Activated CD8-positive, alpha-beta T cell treated with anti-CD3 and anti-CD28 coated beads for 36 hours (primary cell): ENCODE data around the gene SAMD4A. TPM values are rescaled to one million over a fixed set of nuclear protein-coding genes. Genes with fewer than 3 reads are reported as not detected.

Source experiments
- ATAC-seq: fragments of 200-7000 bp; cut with Tn5 transposase; one replicate; pipeline ENCODE4 v1.10.0; 2021; ENCODE audit warnings: mild to moderate bottlenecking, moderate library complexity
- CTCF ChIA-PET: fragments of 350-600 bp; sonication (Branson Sonifier 250); formaldehyde crosslinking; loops from one replicate; lab custom pipeline; 2021; ENCODE audit warnings: antibody characterized with exemption; lab: Charles Lee
- POLR2A ChIA-PET: fragments of 350-600 bp; sonication (Branson Sonifier 250); formaldehyde crosslinking; loops from one replicate; lab custom pipeline; 2021; ENCODE audit warnings: antibody characterized with exemption; lab: Charles Lee
- DNase-seq: peaks from one replicate; pipeline ENCODE4 v3.0.0-alpha.2; 2020
- H3K27ac Mint-ChIP-seq: one replicate; pipeline ENCODE4 v1.8.0; 2021; ENCODE audit warnings: mild to moderate bottlenecking, mixed read lengths
- H3K27me3 Mint-ChIP-seq: one replicate; pipeline ENCODE4 v1.8.0; 2021; ENCODE audit warnings: mixed read lengths
- H3K36me3 Mint-ChIP-seq: one replicate; pipeline ENCODE4 v1.8.0; 2021; ENCODE audit warnings: low read depth, mixed read lengths
- H3K4me1 Mint-ChIP-seq: one replicate; pipeline ENCODE4 v1.8.0; 2021; ENCODE audit warnings: low read depth, mixed read lengths
- H3K4me3 Mint-ChIP-seq: one replicate; pipeline ENCODE4 v1.8.0; 2021; ENCODE audit warnings: mild to moderate bottlenecking, moderate library complexity, mixed read lengths
- H3K9me3 Mint-ChIP-seq: one replicate; pipeline ENCODE4 v1.8.0; 2021; ENCODE audit warnings: mixed read lengths
- intact Hi-C: fragments of 100-400 bp; cut with micrococcal nuclease; formaldehyde crosslinking; loops from one replicate; pipeline ENCODE4 v1.10.0; 2022
- total RNA-seq, 2 experiments: library from RNA; stranded (reverse); gene quantifications; one replicate each; pipeline ENCODE4 v1.2.3, GENCODE V29; 2021
- TF ChIP-seq, protein P1 (sequence below): fragments of 200-600 bp; IDR thresholded peaks from one replicate; pipeline ENCODE4 v1.8.0; 2022; ENCODE audit warnings: antibody characterized with exemption, mild to moderate bottlenecking

SAMD4A gene
- total RNA-seq, 2 experiments from 2014 or later, result 4.5 to 4.9 TPM

- TF ChIP-seq, protein P1, sequence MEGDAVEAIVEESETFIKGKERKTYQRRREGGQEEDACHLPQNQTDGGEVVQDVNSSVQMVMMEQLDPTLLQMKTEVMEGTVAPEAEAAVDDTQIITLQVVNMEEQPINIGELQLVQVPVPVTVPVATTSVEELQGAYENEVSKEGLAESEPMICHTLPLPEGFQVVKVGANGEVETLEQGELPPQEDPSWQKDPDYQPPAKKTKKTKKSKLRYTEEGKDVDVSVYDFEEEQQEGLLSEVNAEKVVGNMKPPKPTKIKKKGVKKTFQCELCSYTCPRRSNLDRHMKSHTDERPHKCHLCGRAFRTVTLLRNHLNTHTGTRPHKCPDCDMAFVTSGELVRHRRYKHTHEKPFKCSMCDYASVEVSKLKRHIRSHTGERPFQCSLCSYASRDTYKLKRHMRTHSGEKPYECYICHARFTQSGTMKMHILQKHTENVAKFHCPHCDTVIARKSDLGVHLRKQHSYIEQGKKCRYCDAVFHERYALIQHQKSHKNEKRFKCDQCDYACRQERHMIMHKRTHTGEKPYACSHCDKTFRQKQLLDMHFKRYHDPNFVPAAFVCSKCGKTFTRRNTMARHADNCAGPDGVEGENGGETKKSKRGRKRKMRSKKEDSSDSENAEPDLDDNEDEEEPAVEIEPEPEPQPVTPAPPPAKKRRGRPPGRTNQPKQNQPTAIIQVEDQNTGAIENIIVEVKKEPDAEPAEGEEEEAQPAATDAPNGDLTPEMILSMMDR, result no peak
- Mint-ChIP-seq H3K4me3 (no peak overlapping the region), H3K27ac (no peak overlapping the region), H3K27me3 (peaks cover 23% of the 10 kb centered on the region), H3K9me3 (no peaks in the 10 kb centered on the region), H3K4me1 (peaks cover 2% of the 10 kb centered on the region), H3K36me3 (no peaks in the 10 kb centered on the region)
- intact Hi-C loops, result loop anchor here (2.0 kb wide), 1 partner anchor 28 kb away; no protein-coding TSS in a partner anchor
- ChIA-PET POLR2A (no interaction called here), CTCF (interaction anchor here (1.1 to 10.9 kb wide), 16 partner anchors 9 to 322 kb away, joined by 3 to 93 read pairs (median 5); partner anchors contain the start of gene SAMD4A)
- ATAC-seq (no peak), DNase-seq (no peak)
Measured at GRCh38 chr14:54805070-54805444, 238.1 kb downstream of the SAMD4A start.

- peak; percentile 88 for ATAC-seq
- Mint-ChIP-seq H3K4me3 (no peak overlapping the region), H3K36me3 (no peaks in the 10 kb centered on the region), H3K27me3 (peaks cover 20% of the 10 kb centered on the region), H3K27ac (no peak overlapping the region), H3K4me1 (peaks cover 2% of the 10 kb centered on the region), H3K9me3 (no peaks in the 10 kb centered on the region)
- ChIA-PET POLR2A (no interaction called here), CTCF (interaction anchor here (0.6 to 10.9 kb wide), 28 partner anchors 8 to 322 kb away, joined by 3 to 93 read pairs (median 3); partner anchors contain the start of gene SAMD4A)
- TF ChIP-seq, protein P1, result peak; percentile 93
- intact Hi-C loops, result loop anchor here (2.0 kb wide), 1 partner anchor 29 kb away; no protein-coding TSS in a partner anchor
- peak; percentile 86 for DNase-seq
Measured at GRCh38 chr14:54805445-54806322, 238.8 kb downstream of the SAMD4A start.

GRCh38 chr14:54806616-54807015, 239.7 kb downstream of the SAMD4A start:
- TF ChIP-seq, protein P1, result no peak
- peaks cover 20% of the 10 kb centered on the region for H3K27me3 Mint-ChIP-seq
- H3K4me3 Mint-ChIP-seq, result no peak overlapping the region
- H3K36me3 Mint-ChIP-seq, result no peaks in the 10 kb centered on the region
- peaks cover 2% of the 10 kb centered on the region for H3K4me1 Mint-ChIP-seq
- intact Hi-C loops, result no loop called here
- POLR2A ChIA-PET, result no interaction called here
- no peak overlapping the region for H3K27ac Mint-ChIP-seq
- no peak for ATAC-seq
- DNase-seq, result no peak
- no peaks in the 10 kb centered on the region for H3K9me3 Mint-ChIP-seq
- CTCF ChIA-PET, result interaction anchor here (0.6 to 10.9 kb wide), 21 partner anchors 7 to 323 kb away, joined by 3 to 93 read pairs (median 4); partner anchors contain the start of gene SAMD4A

DNA sequence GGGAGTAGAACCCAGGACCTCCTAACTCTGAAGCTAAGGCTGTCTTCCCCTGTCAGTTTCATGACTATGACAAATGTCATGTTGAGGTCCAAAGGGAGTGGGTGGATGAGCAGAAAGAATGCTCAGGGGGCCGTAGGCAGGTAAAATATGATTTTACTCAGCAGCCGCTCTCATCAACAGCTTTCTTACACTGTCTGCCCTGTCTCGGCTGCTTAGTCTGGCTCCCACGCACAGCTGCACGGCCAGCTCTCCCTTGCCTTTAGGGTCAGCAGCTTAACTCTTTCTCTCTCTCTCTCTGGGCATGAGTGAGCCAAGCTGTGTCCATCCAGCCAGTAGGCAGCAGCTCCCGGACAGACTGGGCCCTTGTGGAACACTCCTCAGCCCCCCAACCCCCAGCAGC, 240.5 kb downstream of the SAMD4A start:
- ChIA-PET CTCF (interaction anchor here (4.8 to 10.9 kb wide), 3 partner anchors 23 to 242 kb away, joined by 37 to 93 read pairs (median 82); partner anchors contain the start of gene SAMD4A), POLR2A (interaction anchor here (1.5 kb wide), 1 partner anchor 15 kb away, joined by 3 read pairs; no protein-coding TSS in a partner anchor)
- TF ChIP-seq, protein P1, result no peak
- Mint-ChIP-seq H3K36me3 (no peaks in the 10 kb centered on the region), H3K4me3 (no peak overlapping the region), H3K27ac (no peak overlapping the region), H3K4me1 (peaks cover 2% of the 10 kb centered on the region), H3K9me3 (no peaks in the 10 kb centered on the region), H3K27me3 (peaks cover 20% of the 10 kb centered on the region)
- DNase-seq, result no peak
- ATAC-seq, result no peak
- intact Hi-C loops, result no loop called here
